PFSK-1 (cell line): ENCODE results near the gene DHRS12.

Experiments used
- FOXP2 ChIP-seq: optimal IDR thresholded peaks from 2 replicates; pipeline ENCODE3; 2011; ENCODE audit warnings: borderline replicate concordance, control low read depth, inconsistent platforms; ENCODE audit not compliant: insufficient read depth; ENCODE audit errors: extremely low read length, extremely low read depth
- POLR2AphosphoS5 ChIP-seq: IDR thresholded peaks from 2 replicates; pipeline ENCODE4 v1.6.1; 2012; ENCODE audit warnings: low read depth, mild to moderate bottlenecking, control low read depth, low read length, moderate library complexity
- SIN3A ChIP-seq: IDR thresholded peaks from 2 replicates; pipeline ENCODE4 v1.6.1; 2012; ENCODE audit warnings: mild to moderate bottlenecking, low read length, moderate library complexity, borderline replicate concordance; ENCODE audit not compliant: insufficient read depth
- TAF1 ChIP-seq: IDR thresholded peaks from 2 replicates; pipeline ENCODE4 v1.6.1; 2012; ENCODE audit warnings: low read length, control low read depth, borderline replicate concordance; ENCODE audit not compliant: insufficient read depth
- TF ChIP-seq, protein P1 (sequence below), 2 experiments: IDR thresholded peaks; 2 replicates each; pipeline versions ENCODE4 v1.6.1 to v1.8.0; 2011 to 2012; ENCODE audit warnings: low read depth in 2 of 2, low read length in 2 of 2, control low read depth in 1 of 2, inconsistent platforms in 1 of 2, mild to moderate bottlenecking in 1 of 2, moderate library complexity in 1 of 2; ENCODE audit not compliant: insufficient read depth in 1 of 2

The DHRS12 gene

DNA sequence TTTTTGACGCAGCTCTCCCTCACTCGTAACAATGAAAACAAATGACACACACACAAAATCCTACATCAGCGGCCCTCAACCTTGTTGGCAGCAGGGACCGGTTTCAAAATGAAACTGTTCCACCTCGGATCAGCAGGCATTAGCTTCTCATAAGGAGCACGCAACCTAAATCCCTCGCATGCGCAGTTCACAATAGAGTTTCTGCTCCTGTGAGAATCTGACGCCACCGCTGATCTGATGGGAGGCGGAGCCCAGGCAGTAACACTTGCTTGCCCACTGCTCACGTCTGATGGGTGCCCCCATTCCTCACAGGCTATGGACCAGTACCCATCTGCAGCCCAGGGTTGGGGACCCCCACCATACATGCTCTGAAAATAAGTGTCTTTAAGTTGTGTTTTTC lies 43.4 kb downstream of the DHRS12 start:
- TF ChIP-seq TAF1: no peak
- no peak for TF ChIP-seq SIN3A
- TF ChIP-seq FOXP2: no peak
- TF ChIP-seq, protein P1, sequence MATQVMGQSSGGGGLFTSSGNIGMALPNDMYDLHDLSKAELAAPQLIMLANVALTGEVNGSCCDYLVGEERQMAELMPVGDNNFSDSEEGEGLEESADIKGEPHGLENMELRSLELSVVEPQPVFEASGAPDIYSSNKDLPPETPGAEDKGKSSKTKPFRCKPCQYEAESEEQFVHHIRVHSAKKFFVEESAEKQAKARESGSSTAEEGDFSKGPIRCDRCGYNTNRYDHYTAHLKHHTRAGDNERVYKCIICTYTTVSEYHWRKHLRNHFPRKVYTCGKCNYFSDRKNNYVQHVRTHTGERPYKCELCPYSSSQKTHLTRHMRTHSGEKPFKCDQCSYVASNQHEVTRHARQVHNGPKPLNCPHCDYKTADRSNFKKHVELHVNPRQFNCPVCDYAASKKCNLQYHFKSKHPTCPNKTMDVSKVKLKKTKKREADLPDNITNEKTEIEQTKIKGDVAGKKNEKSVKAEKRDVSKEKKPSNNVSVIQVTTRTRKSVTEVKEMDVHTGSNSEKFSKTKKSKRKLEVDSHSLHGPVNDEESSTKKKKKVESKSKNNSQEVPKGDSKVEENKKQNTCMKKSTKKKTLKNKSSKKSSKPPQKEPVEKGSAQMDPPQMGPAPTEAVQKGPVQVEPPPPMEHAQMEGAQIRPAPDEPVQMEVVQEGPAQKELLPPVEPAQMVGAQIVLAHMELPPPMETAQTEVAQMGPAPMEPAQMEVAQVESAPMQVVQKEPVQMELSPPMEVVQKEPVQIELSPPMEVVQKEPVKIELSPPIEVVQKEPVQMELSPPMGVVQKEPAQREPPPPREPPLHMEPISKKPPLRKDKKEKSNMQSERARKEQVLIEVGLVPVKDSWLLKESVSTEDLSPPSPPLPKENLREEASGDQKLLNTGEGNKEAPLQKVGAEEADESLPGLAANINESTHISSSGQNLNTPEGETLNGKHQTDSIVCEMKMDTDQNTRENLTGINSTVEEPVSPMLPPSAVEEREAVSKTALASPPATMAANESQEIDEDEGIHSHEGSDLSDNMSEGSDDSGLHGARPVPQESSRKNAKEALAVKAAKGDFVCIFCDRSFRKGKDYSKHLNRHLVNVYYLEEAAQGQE (IDR thresholded peaks at IDR 0.05; ENCODE audit: insufficient read depth in 1 of 2, low read depth in 2 of 2, low read length in 2 of 2): no peak
- TF ChIP-seq POLR2AphosphoS5: no peak

DNA sequence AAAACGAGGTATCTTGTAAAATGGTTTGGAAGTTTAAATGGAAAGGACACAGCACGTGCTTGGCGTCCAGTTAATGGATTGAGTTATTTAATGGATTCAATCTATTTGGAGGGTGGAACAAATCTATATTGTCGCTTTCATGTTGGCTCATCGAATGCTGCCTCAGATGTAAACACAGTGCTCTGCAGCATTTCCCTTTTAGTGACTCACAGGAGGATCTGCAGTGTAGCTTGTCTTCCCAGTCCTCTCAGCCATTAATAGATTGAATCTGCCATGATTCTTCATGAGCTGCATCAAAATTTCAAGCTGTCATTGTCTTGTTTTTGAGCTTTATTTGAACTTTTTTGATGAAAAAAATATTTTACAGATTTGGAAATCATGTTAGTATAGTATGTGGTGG lies 44.7 kb downstream of the DHRS12 start:
- TF ChIP-seq SIN3A (no peak), TAF1 (no peak), FOXP2 (no peak), POLR2AphosphoS5 (no peak)
- TF ChIP-seq, protein P1 (IDR thresholded peaks at IDR 0.05; ENCODE audit: insufficient read depth in 1 of 2, low read depth in 2 of 2, low read length in 2 of 2): no peak

DNA sequence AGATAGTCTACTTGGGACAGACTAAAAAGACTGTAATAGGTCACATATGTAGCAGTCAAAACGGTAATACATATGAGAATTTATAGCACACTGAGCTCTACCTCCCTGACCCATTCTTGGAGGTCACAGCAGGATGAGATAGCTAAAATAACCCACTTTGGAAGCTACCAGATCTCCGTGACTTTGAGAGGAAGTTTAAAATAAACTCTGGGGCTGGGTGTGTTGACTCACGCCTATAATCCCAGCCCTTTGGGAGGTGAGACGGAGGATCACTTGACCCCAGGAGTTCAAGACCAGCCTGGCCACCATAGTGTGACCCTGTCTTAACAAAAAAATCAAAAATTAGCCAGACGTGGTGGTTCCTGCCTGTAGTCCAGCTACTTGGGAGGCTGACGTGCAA lies 45.3 kb downstream of the DHRS12 start:
- TF ChIP-seq POLR2AphosphoS5 (no peak), TAF1 (no peak), SIN3A (no peak), FOXP2 (no peak)
- TF ChIP-seq, protein P1 (IDR thresholded peaks at IDR 0.05; ENCODE audit: insufficient read depth in 1 of 2, low read depth in 2 of 2, low read length in 2 of 2): no peak

DNA sequence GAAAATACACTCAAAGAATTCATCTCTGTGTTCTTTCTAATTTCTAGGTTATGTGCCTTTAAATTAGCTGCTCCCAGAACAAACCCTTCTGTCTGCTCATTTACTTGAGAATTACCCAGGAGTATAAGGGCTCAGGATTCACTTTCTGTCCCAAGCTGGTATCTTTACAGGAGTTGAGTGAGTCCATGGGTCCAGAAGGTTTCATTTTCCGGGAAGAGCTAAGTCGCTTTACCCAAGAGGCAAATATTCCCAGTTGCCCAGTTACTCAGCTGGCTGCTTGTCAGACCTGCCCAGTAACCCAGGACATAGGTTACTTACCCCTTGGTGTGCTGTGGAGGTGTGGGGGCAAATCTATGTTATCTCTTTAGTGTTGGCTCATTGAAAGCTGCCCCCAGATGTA lies 47.3 kb downstream of the DHRS12 start:
- TF ChIP-seq POLR2AphosphoS5 (no peak), FOXP2 (no peak), SIN3A (no peak), TAF1 (no peak)
- TF ChIP-seq, protein P1 (IDR thresholded peaks at IDR 0.05; ENCODE audit: insufficient read depth in 1 of 2, low read depth in 2 of 2, low read length in 2 of 2): no peak

DNA sequence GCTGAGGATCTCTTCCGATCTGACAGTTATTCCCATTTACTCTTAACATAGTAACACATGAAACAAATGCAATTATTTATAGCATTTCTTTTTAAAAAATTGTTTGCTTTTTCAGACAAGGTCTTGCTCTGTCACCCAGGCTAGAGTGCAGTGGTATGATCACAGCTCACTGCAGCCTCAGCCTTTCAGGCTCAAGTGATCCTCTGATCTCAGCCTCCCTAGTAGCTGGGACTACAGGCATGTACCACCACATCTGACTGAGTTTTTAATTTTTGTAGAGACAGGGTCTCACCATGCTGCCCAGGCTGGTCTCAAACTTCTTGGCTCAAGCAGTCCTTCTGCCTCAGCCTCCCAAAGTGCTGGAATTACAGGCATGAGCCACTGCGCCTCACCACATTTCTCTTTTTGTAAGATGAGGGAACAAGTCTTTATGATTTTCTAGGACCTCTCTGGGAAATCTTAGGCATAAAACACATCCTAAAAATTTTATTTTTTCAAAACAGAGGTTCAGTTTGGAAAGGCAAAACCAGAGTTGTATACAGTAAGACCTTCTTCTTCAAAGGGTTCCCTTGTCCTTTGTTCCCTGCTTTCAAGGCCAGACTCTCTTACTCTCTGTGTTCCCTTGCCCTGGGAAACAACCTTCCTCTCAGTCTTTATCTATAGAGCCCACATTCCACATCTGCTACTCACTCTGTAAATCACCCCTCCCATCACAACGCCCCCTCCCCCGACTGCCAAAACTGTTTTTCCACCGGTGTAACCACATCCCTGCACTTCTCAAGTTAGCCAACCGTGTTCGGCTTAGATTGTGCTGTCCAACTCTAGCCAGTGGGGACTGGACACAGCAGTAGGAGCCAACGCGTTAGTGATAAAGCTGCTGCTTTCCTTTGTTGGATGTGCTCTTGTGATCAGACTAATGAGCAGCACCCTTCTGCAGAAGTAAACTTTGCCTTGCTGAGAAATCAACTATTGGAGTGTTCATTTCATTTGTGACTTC lies 56.2 kb downstream of the DHRS12 start:
- TF ChIP-seq POLR2AphosphoS5: no peak
- TF ChIP-seq TAF1: no peak
- TF ChIP-seq FOXP2: no peak
- TF ChIP-seq, protein P1 (IDR thresholded peaks at IDR 0.05; ENCODE audit: insufficient read depth in 1 of 2, low read depth in 2 of 2, low read length in 2 of 2): no peak
- no peak for TF ChIP-seq SIN3A
